ENCODE measurements around the gene HCFC1. TPM values are rescaled to one million over a fixed set of nuclear protein-coding genes. Genes with fewer than 3 reads are reported as not detected.

Gene HCFC1
- total RNA-seq, 1 experiment from 2014 or later = 137 TPM

GRCh38 chrX:153967536-153968224 is 3.9 kb downstream of the HCFC1 start:
- BruUV-seq (replicated peaks) = TSS peak; percentile 4
- no peaks in the 10 kb centered on the region for H3K9me3 ChIP-seq (ENCODE audit: low read depth, low read length, poor library complexity, severe bottlenecking)

GRCh38 chrX:153966841-153967535 is 4.6 kb downstream of the HCFC1 start:
- Histone ChIP-seq H3K36me3 (ENCODE audit: insufficient read depth, low read length, poor library complexity, severe bottlenecking) (peaks cover 17% of the 10 kb centered on the region), H3K9me3 (ENCODE audit: low read depth, low read length, poor library complexity, severe bottlenecking) (no peaks in the 10 kb centered on the region), H3K4me1 (ENCODE audit: insufficient read depth, low read length, poor library complexity, severe bottlenecking) (peaks cover 19% of the 10 kb centered on the region), H3K27me3 (replicated peaks; ENCODE audit: insufficient read depth, low read depth, low read length, poor library complexity) (no peaks in the 10 kb centered on the region), H3K27ac (ENCODE audit: low read depth, low read length, poor library complexity, severe bottlenecking) (peak overlapping the region; percentile 16), H3K4me3 (ENCODE audit: low read depth, low read length, poor library complexity, severe bottlenecking) (no peak overlapping the region)
- no TSS peak for BruUV-seq (replicated peaks)
- intact Hi-C loops (cut with micrococcal nuclease; ENCODE audit: unreplicated experiment) = no loop called here
- TF ChIP-seq CTCF (conservative IDR thresholded peaks at IDR 0.05; ENCODE audit: low read depth, low read length) (no peak), EZH2 (IDR thresholded peaks at IDR 0.05; ENCODE audit: borderline replicate concordance, low read depth, low read length, poor library complexity, severe bottlenecking) (no peak)
- CTCF ChIA-PET = interaction anchor here (0.8 kb wide), 1 partner anchor 20 kb away, joined by 3 read pairs; no protein-coding TSS in a partner anchor
- no peak for DNase-seq (ENCODE audit: low spot score)
- POLR2A ChIA-PET (ENCODE audit: low non-redundant PET) = interaction anchor here (0.6 to 1.2 kb wide), 2 partner anchors 16 to 280 kb away, joined by 6 to 8 read pairs; no protein-coding TSS in a partner anchor

More at GRCh38 chrX:153967536-153968224, 3.9 kb downstream of the HCFC1 start:
- ChIA-PET POLR2A (ENCODE audit: low non-redundant PET) (interaction anchor here (0.6 to 1.2 kb wide), 2 partner anchors 17 to 148 kb away, joined by 3 to 8 read pairs; no protein-coding TSS in a partner anchor), CTCF (interaction anchor here (0.5 to 0.8 kb wide), 2 partner anchors 21 to 22 kb away, joined by 3 to 7 read pairs; no protein-coding TSS in a partner anchor)
- peaks cover 19% of the 10 kb centered on the region for H3K4me1 ChIP-seq (ENCODE audit: insufficient read depth, low read length, poor library complexity, severe bottlenecking)
- DNase-seq (ENCODE audit: low spot score) = no peak
- H3K36me3 ChIP-seq (ENCODE audit: insufficient read depth, low read length, poor library complexity, severe bottlenecking) = peaks cover 10% of the 10 kb centered on the region
- intact Hi-C loops (cut with micrococcal nuclease; ENCODE audit: unreplicated experiment) = no loop called here
- TF ChIP-seq EZH2 (IDR thresholded peaks at IDR 0.05; ENCODE audit: borderline replicate concordance, low read depth, low read length, poor library complexity, severe bottlenecking) = no peak
- H3K27ac ChIP-seq (ENCODE audit: low read depth, low read length, poor library complexity, severe bottlenecking) = peak overlapping the region; percentile 19
- H3K27me3 ChIP-seq (replicated peaks; ENCODE audit: insufficient read depth, low read depth, low read length, poor library complexity) = no peaks in the 10 kb centered on the region
- peak overlapping the region; percentile 86 for H3K4me3 ChIP-seq (ENCODE audit: low read depth, low read length, poor library complexity, severe bottlenecking)

- BruUV-seq (replicated peaks) = no TSS peak
Observed at GRCh38 chrX:153966283-153966688, 5.3 kb downstream of the HCFC1 start.

More at GRCh38 chrX:153966283-153966688, 5.3 kb downstream of the HCFC1 start:
- TF ChIP-seq EZH2 (IDR thresholded peaks at IDR 0.05; ENCODE audit: borderline replicate concordance, low read depth, low read length, poor library complexity, severe bottlenecking) (no peak), CTCF (conservative IDR thresholded peaks at IDR 0.05; ENCODE audit: low read depth, low read length) (no peak)
- no peaks in the 10 kb centered on the region for H3K9me3 ChIP-seq (ENCODE audit: low read depth, low read length, poor library complexity, severe bottlenecking)
- no peak overlapping the region for H3K4me3 ChIP-seq (ENCODE audit: low read depth, low read length, poor library complexity, severe bottlenecking)
- POLR2A ChIA-PET (ENCODE audit: low non-redundant PET) = interaction anchor here (0.6 to 1.2 kb wide), 2 partner anchors 16 to 279 kb away, joined by 6 to 8 read pairs; no protein-coding TSS in a partner anchor
- no peaks in the 10 kb centered on the region for H3K27me3 ChIP-seq (replicated peaks; ENCODE audit: insufficient read depth, low read depth, low read length, poor library complexity)
- intact Hi-C loops (cut with micrococcal nuclease; ENCODE audit: unreplicated experiment) = no loop called here
- CTCF ChIA-PET = no interaction called here
- H3K36me3 ChIP-seq (ENCODE audit: insufficient read depth, low read length, poor library complexity, severe bottlenecking) = peaks cover 24% of the 10 kb centered on the region
- DNase-seq (ENCODE audit: low spot score) = no peak
- H3K4me1 ChIP-seq (ENCODE audit: insufficient read depth, low read length, poor library complexity, severe bottlenecking) = peaks cover 19% of the 10 kb centered on the region
- H3K27ac ChIP-seq (ENCODE audit: low read depth, low read length, poor library complexity, severe bottlenecking) = peak overlapping the region; percentile 16
